ENCODE data around the gene GSTT2B. TPM values are rescaled to one million over a fixed set of nuclear protein-coding genes. Genes with fewer than 3 reads are reported as not detected.

Gene GSTT2B
- total and polyA plus RNA-seq, 2 of the 8 experiments (the other 6 are each of a cell fraction or from before 2014, with no cell fraction given) = 6.3 to 13.3 TPM

- H3K14ac ChIP-seq (ENCODE audit: insufficient read length) = no peak overlapping the region
- no peak overlapping the region for H4K8ac ChIP-seq (ENCODE audit: extremely low read depth, insufficient read depth, low read length)
- peaks cover 0 to under 1% (median 0%) of the 10 kb centered on the region in 4 experiments; a peak in 1 of 7 replicates for H3K27me3 ChIP-seq (replicated peaks in 1 of 4; ENCODE audit: control insufficient read depth in 3 of 4, extremely low read depth in 1 of 4, insufficient read depth in 3 of 4, low read length in 3 of 4)
- no peak overlapping the region for H2BK12ac ChIP-seq (ENCODE audit: low read depth, low read length)
- H3K4me2 ChIP-seq (ENCODE audit: insufficient read depth in 1 of 2, low read depth in 2 of 2, low read length in 2 of 2) = no peak overlapping the region
- peaks cover 0 to 3% (median 0%) of the 10 kb centered on the region in 4 experiments; a peak in 2 of 7 replicates for H3K4me1 ChIP-seq (replicated peaks in 1 of 4; ENCODE audit: control insufficient read depth in 3 of 4, insufficient read depth in 4 of 4, low read length in 3 of 4)
- no peak overlapping the region for H3K56ac ChIP-seq (replicated peaks; ENCODE audit: insufficient read length, low read depth, low read length)
- no peak overlapping the region for H3K4me3 ChIP-seq (ENCODE audit: extremely low read depth in 1 of 4, insufficient read depth in 2 of 4, low read depth in 3 of 4, low read length in 4 of 4)
- H3K36me3 ChIP-seq (ENCODE audit: control insufficient read depth in 2 of 4, insufficient read depth in 4 of 4, low read length in 3 of 4) = no peaks in the 10 kb centered on the region
- 95% methylated on average over 3 of the region's 3 CpGs; no CpG with 5 or more reads in 1 of the 2 experiments for WGBS, 2 experiments (ENCODE audit: extremely low coverage in 1 of 2, insufficient coverage in 1 of 2, insufficient read length in 1 of 2, insufficient replicate concordance in 2 of 2, low coverage in 1 of 2, low lambda C conversion rate in 2 of 2, missing lambda C conversion rate in 1 of 2)
- H3K23me2 ChIP-seq (ENCODE audit: low read depth, low read length) = no peaks in the 10 kb centered on the region
- H2BK120ac ChIP-seq (replicated peaks; ENCODE audit: low read depth, low read length) = no peak overlapping the region
- ChIA-PET POLR2A (ENCODE audit: partially characterized antibody) (no interaction called here), CTCF (ENCODE audit: partially characterized antibody) (no interaction called here)
- DNase-seq (ENCODE audit: low read depth in 1 of 2, low spot score in 2 of 2) = no peak
- H4K5ac ChIP-seq (ENCODE audit: insufficient read length, low read depth, low read length) = no peak overlapping the region
- H3K18ac ChIP-seq (ENCODE audit: extremely low read depth, low read length) = no peak overlapping the region
- no peaks in the 10 kb centered on the region for H3K79me1 ChIP-seq (ENCODE audit: low read depth, low read length)
- H3K27ac ChIP-seq (ENCODE audit: low read depth, low read length) = no peak overlapping the region
- no peak overlapping the region for H4K91ac ChIP-seq (replicated peaks; ENCODE audit: insufficient read length, low read length)
- no peak overlapping the region for H3K23ac ChIP-seq (ENCODE audit: insufficient read length)
- no peak overlapping the region for H2BK15ac ChIP-seq (ENCODE audit: low read length)
- no peaks in the 10 kb centered on the region for H3K79me2 ChIP-seq (ENCODE audit: control insufficient read depth in 1 of 2, insufficient read depth in 2 of 2, low read length in 2 of 2)
- no peaks in the 10 kb centered on the region; a peak in 1 of 4 replicates for H3K9me3 ChIP-seq (ENCODE audit: insufficient read depth in 2 of 2, low read depth in 1 of 2, low read length in 1 of 2)
- no peaks in the 10 kb centered on the region for H4K20me1 ChIP-seq (replicated peaks in 1 of 2; ENCODE audit: control insufficient read depth in 1 of 2, insufficient read depth in 2 of 2, low read length in 2 of 2)
- H2BK5ac ChIP-seq (ENCODE audit: low read depth, low read length) = no peak overlapping the region
- H3K9ac ChIP-seq (replicated peaks in 1 of 4; ENCODE audit: extremely low read depth in 1 of 4, low read depth in 3 of 4, low read length in 3 of 4) = no peak overlapping the region
- no peak overlapping the region for H2AFZ ChIP-seq (ENCODE audit: low read length)
- no peak overlapping the region for H3K4ac ChIP-seq (replicated peaks; ENCODE audit: insufficient read length, low read depth, low read length)
- no peak overlapping the region for H2BK20ac ChIP-seq (ENCODE audit: low read length)
- no peak overlapping the region for H2AK5ac ChIP-seq (ENCODE audit: low read depth, low read length)
- no peak for FAIRE-seq
- TF ChIP-seq CTCF (IDR thresholded peaks at IDR 0.05; ENCODE audit: control extremely low read depth in 1 of 3, insufficient read depth in 1 of 3, low read depth in 1 of 3, low read length in 3 of 3) (no peak), CREB1 (IDR thresholded peaks at IDR 0.05) (no peak), SP2 (IDR thresholded peaks at IDR 0.05; ENCODE audit: low read length) (no peak), ATF3 (IDR thresholded peaks at IDR 0.05; ENCODE audit: insufficient read depth, low read depth, low read length) (no peak), EZH2 (IDR thresholded peaks at IDR 0.05; ENCODE audit: low read depth, low read length, severe bottlenecking) (no peak), BCL11A (IDR thresholded peaks at IDR 0.05; ENCODE audit: low read depth in 2 of 2, low read length in 2 of 2) (no peak), KDM5A (IDR thresholded peaks at IDR 0.05; ENCODE audit: low read length) (no peak), JUN (IDR thresholded peaks at IDR 0.05; ENCODE audit: low read depth, low read length) (no peak), TCF12 (IDR thresholded peaks at IDR 0.05; ENCODE audit: low read depth, low read length) (no peak), E2F6 (IDR thresholded peaks at IDR 0.05) (no peak), SUZ12 (IDR thresholded peaks at IDR 0.05; ENCODE audit: low read length) (no peak)
Measured at GRCh38 chr22:23997092-23997491, 36.1 kb upstream of the GSTT2B start.
